Measurements from ENCODE around the gene SPTBN4. TPM values are rescaled to one million over a fixed set of nuclear protein-coding genes. Genes with fewer than 3 reads are reported as not detected.
A peak's percentile ranks its signal among the peaks of the same experiment; 100 is the strongest.

The SPTBN4 gene
- total RNA-seq, 1 donor from 2014 or later: 23.2 TPM

- DNase-seq (ENCODE audit: low spot score in 2 of 2) (peak in 1 of 2 donors; percentile 15), FAIRE-seq (no peak)
Observed at GRCh38 chr19:40597329-40597838, 130.6 kb downstream of the SPTBN4 start.

- FAIRE-seq (peak; percentile 70), DNase-seq (ENCODE audit: low spot score in 2 of 2) (peak; percentile 85 to 88)
Observed at GRCh38 chr19:40598121-40598917, 131.5 kb downstream of the SPTBN4 start.

DNA sequence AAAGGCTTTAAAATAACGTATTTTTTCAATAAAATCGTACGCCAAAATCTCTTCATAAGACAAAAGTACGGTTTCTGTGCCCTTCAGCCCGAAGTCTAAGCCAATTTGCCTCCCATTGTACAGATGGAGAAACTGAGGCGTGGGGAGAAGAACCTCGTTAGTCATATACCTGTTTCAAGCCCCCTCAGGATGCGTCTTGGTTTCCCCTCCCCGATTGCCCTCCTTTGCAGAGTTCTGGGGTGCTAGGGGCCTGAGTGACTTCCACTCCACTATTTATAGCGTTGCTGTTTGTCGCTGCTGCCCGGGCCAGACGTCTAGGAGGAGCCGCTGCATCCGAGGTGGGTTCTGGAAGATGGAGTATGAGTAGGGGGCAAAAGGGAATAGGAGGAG is 132.1 kb downstream of the SPTBN4 start:
- no peak for DNase-seq (ENCODE audit: low spot score in 2 of 2)
- no peak for FAIRE-seq

- DNase-seq (ENCODE audit: low spot score in 2 of 2) (peak in 1 of 2 donors; percentile 14), FAIRE-seq (no peak)
Observed at GRCh38 chr19:40599331-40599901, 132.6 kb downstream of the SPTBN4 start.

- DNase-seq (ENCODE audit: low spot score in 2 of 2) (peak in 1 of 2 donors; percentile 76), FAIRE-seq (no peak)
Observed at GRCh38 chr19:40599902-40600569, 133.2 kb downstream of the SPTBN4 start.

DNA sequence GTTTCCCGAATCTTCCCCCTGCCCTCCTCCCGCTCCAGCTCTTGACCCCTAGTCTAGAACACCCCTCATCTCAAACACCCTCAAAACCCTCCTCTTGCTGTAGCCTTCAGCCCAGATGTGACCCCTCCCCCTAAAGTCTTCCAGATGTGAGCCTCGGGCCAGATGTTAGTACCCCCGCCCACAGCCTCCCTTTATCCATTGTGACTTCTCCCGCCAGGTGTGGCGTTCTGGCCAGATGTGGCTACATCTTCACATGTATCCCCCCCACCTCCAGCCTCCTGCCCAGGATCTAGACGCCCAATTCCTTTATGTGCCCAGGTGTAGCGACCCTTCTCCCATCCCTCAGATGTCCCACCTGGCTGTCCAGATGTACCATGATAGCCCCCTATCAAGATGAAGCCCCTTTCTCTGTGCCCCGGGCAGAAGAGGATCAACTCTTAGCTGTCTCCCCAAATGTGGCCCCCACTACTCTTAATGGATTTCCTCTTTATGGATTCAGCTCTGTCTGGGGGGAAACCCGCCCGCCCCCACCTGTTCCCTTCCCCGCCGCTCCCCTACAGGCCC is 133.9 kb downstream of the SPTBN4 start:
- FAIRE-seq (no peak), DNase-seq (ENCODE audit: low spot score in 2 of 2) (no peak)

DNA sequence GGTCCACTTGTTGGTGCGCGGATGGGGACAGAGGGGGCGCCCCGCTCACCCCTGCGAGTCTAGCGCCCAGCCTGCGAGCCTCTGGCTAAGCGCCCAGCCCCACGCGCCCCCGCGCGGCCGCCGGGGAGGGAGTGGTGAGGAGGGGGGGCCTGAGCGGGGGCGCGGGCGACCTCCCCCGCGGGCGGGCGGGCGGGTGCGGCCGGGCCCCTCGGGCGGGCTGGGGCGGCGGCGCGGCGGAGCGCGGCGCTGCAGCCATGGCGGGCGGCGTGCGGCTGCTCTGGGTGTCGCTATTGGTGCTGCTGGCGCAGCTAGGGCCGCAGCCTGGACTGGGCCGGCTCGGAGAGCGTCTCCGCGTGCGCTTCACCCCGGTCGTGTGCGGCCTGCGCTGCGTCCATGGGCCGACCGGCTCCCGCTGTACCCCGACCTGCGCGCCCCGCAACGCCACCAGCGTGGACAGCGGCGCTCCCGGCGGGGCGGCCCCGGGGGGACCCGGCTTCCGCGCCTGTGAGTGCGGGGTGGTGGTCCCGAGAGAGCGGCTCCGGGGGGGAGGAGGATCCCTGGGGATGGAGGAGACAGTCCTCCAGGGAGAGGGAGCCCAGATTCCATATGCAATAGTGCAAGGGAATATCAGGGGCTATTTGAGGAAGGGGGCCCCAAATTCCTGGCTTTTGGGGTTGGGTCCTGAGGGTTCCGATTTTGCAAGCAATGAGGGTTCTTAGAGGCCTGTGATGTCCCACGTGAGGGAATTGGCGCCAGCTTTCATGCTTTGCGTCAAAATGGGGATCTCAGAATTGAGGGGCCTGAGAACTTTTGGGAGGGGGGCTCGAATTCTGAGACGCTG is 134.6 kb downstream of the SPTBN4 start, which contains the start of gene LTBP4:
LTBP4 (plus strand) TSS at position 236 of the 841 bp plus-strand sequence; CDS start at position 255, 19 bp downstream.
- peak in 1 of 2 donors; percentile 68 for DNase-seq (ENCODE audit: low spot score in 2 of 2)
- no peak for FAIRE-seq

DNA sequence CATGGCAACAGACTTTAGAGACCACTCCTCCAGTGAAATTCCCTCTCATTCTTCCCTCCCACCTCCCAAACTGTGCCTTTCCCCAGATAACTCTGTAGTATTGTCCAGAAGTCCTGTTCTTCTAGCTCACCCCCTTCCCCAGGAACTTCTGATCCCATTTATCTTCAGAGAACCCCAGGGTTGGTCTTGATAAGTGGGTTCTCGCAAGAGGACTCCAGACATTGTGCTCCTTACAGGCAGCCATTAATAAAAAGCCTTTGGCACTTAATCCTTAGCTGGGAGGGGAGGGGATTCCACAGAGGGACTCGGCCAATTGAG is 136.2 kb downstream of the SPTBN4 start:
- no peak for FAIRE-seq
- no peak for DNase-seq (ENCODE audit: low spot score in 2 of 2)

- FAIRE-seq (no peak), DNase-seq (ENCODE audit: low spot score in 2 of 2) (peak; percentile 88 to 89)
Observed at GRCh38 chr19:40603389-40604170, 136.8 kb downstream of the SPTBN4 start.

GRCh38 chr19:40604171-40604646 is 137.4 kb downstream of the SPTBN4 start:
- FAIRE-seq (no peak), DNase-seq (ENCODE audit: low spot score in 2 of 2) (no peak)

DNA sequence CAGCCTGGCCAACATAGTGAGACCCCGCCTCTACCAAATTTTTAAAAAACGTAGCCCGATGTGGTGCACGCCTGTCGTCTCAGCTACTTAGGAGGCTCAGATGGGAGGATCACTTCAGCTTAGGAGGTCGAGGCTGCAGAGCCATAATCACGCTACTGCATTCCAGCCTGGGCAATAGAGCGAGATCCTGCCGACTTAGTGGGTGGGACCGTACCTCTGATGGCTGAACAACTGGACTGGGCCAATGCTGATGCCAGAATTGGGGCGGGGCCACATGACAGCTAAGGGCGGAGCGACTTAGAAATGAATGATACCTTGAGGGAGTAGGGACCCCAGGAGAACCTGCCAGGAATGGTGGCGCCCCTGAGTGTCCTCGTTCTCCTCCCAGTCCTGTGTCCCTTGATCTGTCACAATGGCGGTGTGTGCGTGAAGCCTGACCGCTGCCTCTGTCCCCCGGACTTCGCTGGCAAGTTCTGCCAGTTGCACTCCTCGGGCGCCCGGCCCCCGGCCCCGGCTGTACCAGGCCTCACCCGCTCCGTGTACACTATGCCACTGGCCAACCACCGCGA is 137.9 kb downstream of the SPTBN4 start:
- no peak for FAIRE-seq
- DNase-seq (ENCODE audit: low spot score in 2 of 2): no peak

- DNase-seq (ENCODE audit: low spot score in 2 of 2) (peak; percentile 82 to 84), FAIRE-seq (no peak)
Observed at GRCh38 chr19:40605216-40605971, 138.6 kb downstream of the SPTBN4 start.

GRCh38 chr19:40607311-40608239 is 140.8 kb downstream of the SPTBN4 start:
- no peak for DNase-seq (ENCODE audit: low spot score in 2 of 2)
- FAIRE-seq: no peak

DNA sequence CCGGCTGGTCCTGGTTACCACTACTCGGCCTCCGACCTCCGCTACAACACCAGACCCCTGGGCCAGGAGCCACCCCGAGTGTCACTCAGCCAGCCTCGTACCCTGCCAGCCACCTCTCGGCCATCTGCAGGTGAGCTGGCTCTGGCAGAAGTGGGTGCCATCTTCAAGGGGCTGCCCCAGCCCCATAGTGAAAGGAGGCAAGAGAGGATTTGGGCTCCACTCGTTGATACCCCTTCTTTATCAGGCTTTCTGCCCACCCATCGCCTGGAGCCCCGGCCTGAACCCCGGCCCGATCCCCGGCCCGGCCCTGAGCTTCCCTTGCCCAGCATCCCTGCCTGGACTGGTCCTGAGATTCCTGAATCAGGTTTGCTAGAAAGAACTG is 141.4 kb downstream of the SPTBN4 start:
- FAIRE-seq: no peak

DNA sequence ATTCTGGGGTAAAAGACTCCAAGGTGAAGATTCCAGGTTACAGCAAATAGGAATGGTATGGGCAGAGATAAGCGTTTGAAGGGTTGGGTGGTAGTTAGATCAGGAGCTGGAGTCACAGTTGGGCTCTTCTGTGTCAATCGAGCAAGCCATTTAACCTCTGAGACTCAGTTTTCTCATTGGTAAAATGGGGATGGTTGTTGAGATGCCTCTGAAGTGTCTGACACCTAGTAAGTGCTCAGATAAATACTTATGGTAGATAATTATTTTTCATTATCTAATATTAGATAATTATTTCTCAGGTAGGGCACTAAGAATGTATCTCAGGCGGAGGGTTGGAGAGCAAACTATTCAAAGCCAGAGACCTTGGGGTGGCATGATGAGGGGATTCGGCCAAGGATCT is 142.2 kb downstream of the SPTBN4 start:
- FAIRE-seq (no peak), DNase-seq (ENCODE audit: low spot score in 2 of 2) (no peak)

More for the DNA sequence above, 141.4 kb downstream of the SPTBN4 start:
- DNase-seq (ENCODE audit: low spot score in 2 of 2): no peak

- FAIRE-seq: no peak
- DNase-seq (ENCODE audit: low spot score in 2 of 2): peak; percentile 81 to 86
Observed at GRCh38 chr19:40609561-40610395, 143.0 kb downstream of the SPTBN4 start.
